Liver (tissue), 9 donors: ENCODE measurements around the gene ORC4. TPM values are rescaled to one million over a fixed set of nuclear protein-coding genes. Genes with fewer than 3 reads are reported as not detected.

Experiments
- DNase-seq: peaks from one replicate; pipeline ENCODE4 v3.0.0-alpha.2; 2017; ENCODE audit warnings: low spot score
- H3K27ac ChIP-seq, 2 donors: one replicate each; pipeline ENCODE4 v1.7.0; 2013; ENCODE audit warnings: inconsistent platforms in 2 of 2, low read length in 2 of 2, control low read depth in 1 of 2, low read depth in 1 of 2, mild to moderate bottlenecking in 1 of 2
- H3K27me3 ChIP-seq, 4 donors: one replicate each; pipeline versions ENCODE4 v1.6.1 to v1.7.0; 2013; ENCODE audit warnings: low read length in 3 of 4, inconsistent platforms in 1 of 4, mild to moderate bottlenecking in 1 of 4, moderate library complexity in 1 of 4; ENCODE audit not compliant: control insufficient read depth in 4 of 4, insufficient read depth in 4 of 4
- H3K36me3 ChIP-seq, 4 donors: one replicate each; pipeline versions ENCODE4 v1.6.1 to v1.7.0; 2013; ENCODE audit warnings: low read length in 3 of 4, mild to moderate bottlenecking in 3 of 4, low read depth in 1 of 4, moderate library complexity in 1 of 4; ENCODE audit not compliant: control insufficient read depth in 4 of 4, insufficient read depth in 3 of 4
- H3K4me1 ChIP-seq, 4 donors: one replicate each; pipeline versions ENCODE4 v1.6.1 to v1.7.0; 2013; ENCODE audit warnings: low read length in 3 of 4, mild to moderate bottlenecking in 3 of 4, moderate library complexity in 1 of 4; ENCODE audit not compliant: control insufficient read depth in 4 of 4, insufficient read depth in 4 of 4
- H3K4me3 ChIP-seq, 3 donors: one replicate each; pipeline versions ENCODE4 v1.6.1 to v1.7.0; 2013; ENCODE audit warnings: low read length in 3 of 3, control low read depth in 1 of 3, low read depth in 1 of 3, mild to moderate bottlenecking in 1 of 3
- H3K9ac ChIP-seq, 2 donors: one replicate each; pipeline ENCODE4 v1.7.0; 2013; ENCODE audit warnings: low read length in 2 of 2, mild to moderate bottlenecking in 2 of 2, moderate library complexity in 2 of 2, control low read depth in 1 of 2, low read depth in 1 of 2
- H3K9me3 ChIP-seq, 4 donors: one replicate each; pipeline versions ENCODE4 v1.6.1 to v1.7.0; 2013; ENCODE audit warnings: low read length in 3 of 4; ENCODE audit not compliant: control insufficient read depth in 4 of 4
- EGR1 ChIP-seq, 2 donors: IDR thresholded peaks; 2 replicates each; pipeline ENCODE4 v1.6.1; 2016 to 2018; ENCODE audit warnings: antibody characterized with exemption in 2 of 2, low read depth in 2 of 2
- FOXA1 ChIP-seq: IDR thresholded peaks from 2 replicates; pipeline ENCODE4 v1.6.1; 2016; ENCODE audit warnings: antibody characterized with exemption
- FOXA2 ChIP-seq: IDR thresholded peaks from 2 replicates; pipeline ENCODE4 v1.6.1; 2016; ENCODE audit warnings: antibody characterized with exemption
- GABPA ChIP-seq, 2 donors: IDR thresholded peaks in 1 of 2; conservative IDR thresholded peaks in 1 of 2; 2 replicates each; pipeline ENCODE4 v1.6.1; 2016; ENCODE audit warnings: antibody characterized with exemption in 2 of 2, mild to moderate bottlenecking in 1 of 2, moderate library complexity in 1 of 2
- HNF4A ChIP-seq, 2 donors: conservative IDR thresholded peaks; 2 replicates each; pipeline ENCODE4 v1.6.1; 2016; ENCODE audit warnings: antibody characterized with exemption in 2 of 2, mild to moderate bottlenecking in 2 of 2
- HNF4G ChIP-seq: IDR thresholded peaks from 2 replicates; pipeline ENCODE4 v1.6.1; 2016; ENCODE audit warnings: antibody characterized with exemption
- JUND ChIP-seq, 2 donors: IDR thresholded peaks; 2 replicates each; pipeline ENCODE4 v1.6.1; 2016; ENCODE audit warnings: antibody characterized with exemption in 2 of 2
- RAD21 ChIP-seq, 2 donors: IDR thresholded peaks; 2 replicates each; pipeline ENCODE4 v1.6.1; 2016; ENCODE audit warnings: antibody characterized with exemption in 2 of 2, mild to moderate bottlenecking in 2 of 2
- SP1 ChIP-seq: IDR thresholded peaks from 2 replicates; pipeline ENCODE4 v1.6.1; 2018; ENCODE audit warnings: antibody characterized with exemption, mild to moderate bottlenecking
- TAF1 ChIP-seq: conservative IDR thresholded peaks from 2 replicates; pipeline ENCODE4 v1.6.1; 2016; ENCODE audit warnings: antibody characterized with exemption, mild to moderate bottlenecking
- YY1 ChIP-seq: IDR thresholded peaks from 2 replicates; pipeline ENCODE4 v1.6.1; 2016; ENCODE audit warnings: antibody characterized with exemption, mild to moderate bottlenecking
- WGBS: extraction: QIAGEN DNeasy Blood & Tissue Kit; methylation state at CpG from one replicate; pipeline ENCODE4 v1.1.7; 2013; 5-methylcytosine and 5-hydroxymethylcytosine counted together
- polyA plus RNA-seq, 2 donors: library from polyadenylated mRNA; stranded (reverse) in 1 of 2; unstranded in 1 of 2; fragments of 200-250 nt in 1 of 2; fragments of >200 nt in 1 of 2; fragmentation: Nextera tagmentation in 1 of 2; extraction: Ambion mirVana in 1 of 2; gene quantifications; one replicate each; pipeline versions ENCODE4 v1.2.1 to v1.2.3, GENCODE V29; 2013 to 2015
- total RNA-seq, 2 donors: library from RNA; depleted of rRNA; stranded (reverse); fragments of >200 nt; gene quantifications; one replicate each; pipeline ENCODE4 v1.2.3, GENCODE V29; 2014
- TF ChIP-seq, protein P1 (sequence below): IDR thresholded peaks from 2 replicates; pipeline ENCODE4 v1.6.1; 2016; ENCODE audit warnings: antibody characterized with exemption
- TF ChIP-seq, protein P2 (sequence below): IDR thresholded peaks from 2 replicates; pipeline ENCODE4 v1.6.1; 2016; ENCODE audit warnings: antibody characterized with exemption, mild to moderate bottlenecking
- TF ChIP-seq, protein P3 (sequence below): IDR thresholded peaks from 2 replicates; pipeline ENCODE4 v1.6.1; 2016; ENCODE audit warnings: antibody characterized with exemption
- TF ChIP-seq, protein P4 (sequence below): IDR thresholded peaks from 2 replicates; pipeline ENCODE4 v1.6.1; 2016; ENCODE audit warnings: antibody characterized with exemption
- donor health status: healthy.
- donor health status: healthy.
- donor health status: healthy.
- donor health status: healthy.
- donor health status: healthy.

ORC4 gene
- total and polyA plus RNA-seq, 4 donors, result 9.7 to 50.2 (median 23.3) TPM

DNA sequence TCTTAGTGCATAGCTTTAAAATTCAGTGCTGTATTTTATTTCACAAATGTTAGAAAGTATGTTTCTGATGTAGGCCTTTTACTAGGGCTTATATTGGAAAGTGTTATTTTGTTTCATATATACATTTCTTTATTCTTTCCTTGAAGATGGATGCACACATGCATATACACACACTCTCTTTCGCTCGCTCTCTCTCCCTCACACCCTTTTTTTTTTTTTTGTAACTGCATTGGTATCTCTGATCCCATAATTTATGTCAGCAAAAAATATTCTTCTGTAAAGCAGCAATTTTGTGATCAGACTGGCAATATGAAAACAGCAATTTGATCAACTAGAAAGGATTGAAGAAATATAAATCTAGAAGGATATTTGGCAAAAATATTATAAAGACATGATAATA lies 2.3 kb upstream of the ORC4 start:
- TF ChIP-seq, protein P1, sequence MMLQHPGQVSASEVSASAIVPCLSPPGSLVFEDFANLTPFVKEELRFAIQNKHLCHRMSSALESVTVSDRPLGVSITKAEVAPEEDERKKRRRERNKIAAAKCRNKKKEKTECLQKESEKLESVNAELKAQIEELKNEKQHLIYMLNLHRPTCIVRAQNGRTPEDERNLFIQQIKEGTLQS, result no peak
- TF ChIP-seq, protein P2, sequence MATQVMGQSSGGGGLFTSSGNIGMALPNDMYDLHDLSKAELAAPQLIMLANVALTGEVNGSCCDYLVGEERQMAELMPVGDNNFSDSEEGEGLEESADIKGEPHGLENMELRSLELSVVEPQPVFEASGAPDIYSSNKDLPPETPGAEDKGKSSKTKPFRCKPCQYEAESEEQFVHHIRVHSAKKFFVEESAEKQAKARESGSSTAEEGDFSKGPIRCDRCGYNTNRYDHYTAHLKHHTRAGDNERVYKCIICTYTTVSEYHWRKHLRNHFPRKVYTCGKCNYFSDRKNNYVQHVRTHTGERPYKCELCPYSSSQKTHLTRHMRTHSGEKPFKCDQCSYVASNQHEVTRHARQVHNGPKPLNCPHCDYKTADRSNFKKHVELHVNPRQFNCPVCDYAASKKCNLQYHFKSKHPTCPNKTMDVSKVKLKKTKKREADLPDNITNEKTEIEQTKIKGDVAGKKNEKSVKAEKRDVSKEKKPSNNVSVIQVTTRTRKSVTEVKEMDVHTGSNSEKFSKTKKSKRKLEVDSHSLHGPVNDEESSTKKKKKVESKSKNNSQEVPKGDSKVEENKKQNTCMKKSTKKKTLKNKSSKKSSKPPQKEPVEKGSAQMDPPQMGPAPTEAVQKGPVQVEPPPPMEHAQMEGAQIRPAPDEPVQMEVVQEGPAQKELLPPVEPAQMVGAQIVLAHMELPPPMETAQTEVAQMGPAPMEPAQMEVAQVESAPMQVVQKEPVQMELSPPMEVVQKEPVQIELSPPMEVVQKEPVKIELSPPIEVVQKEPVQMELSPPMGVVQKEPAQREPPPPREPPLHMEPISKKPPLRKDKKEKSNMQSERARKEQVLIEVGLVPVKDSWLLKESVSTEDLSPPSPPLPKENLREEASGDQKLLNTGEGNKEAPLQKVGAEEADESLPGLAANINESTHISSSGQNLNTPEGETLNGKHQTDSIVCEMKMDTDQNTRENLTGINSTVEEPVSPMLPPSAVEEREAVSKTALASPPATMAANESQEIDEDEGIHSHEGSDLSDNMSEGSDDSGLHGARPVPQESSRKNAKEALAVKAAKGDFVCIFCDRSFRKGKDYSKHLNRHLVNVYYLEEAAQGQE, result no peak
- TF ChIP-seq YY1 (no peak), RAD21 (IDR thresholded peaks at IDR 0.05) (no peak), SP1 (no peak), FOXA2 (no peak), HNF4A (conservative IDR thresholded peaks at IDR 0.05) (no peak), GABPA (IDR thresholded peaks at IDR 0.05 in 1 of 2, conservative IDR thresholded peaks at IDR 0.05 in 1 of 2) (no peak), TAF1 (no peak), JUND (IDR thresholded peaks at IDR 0.05) (no peak)
- TF ChIP-seq, protein P3, sequence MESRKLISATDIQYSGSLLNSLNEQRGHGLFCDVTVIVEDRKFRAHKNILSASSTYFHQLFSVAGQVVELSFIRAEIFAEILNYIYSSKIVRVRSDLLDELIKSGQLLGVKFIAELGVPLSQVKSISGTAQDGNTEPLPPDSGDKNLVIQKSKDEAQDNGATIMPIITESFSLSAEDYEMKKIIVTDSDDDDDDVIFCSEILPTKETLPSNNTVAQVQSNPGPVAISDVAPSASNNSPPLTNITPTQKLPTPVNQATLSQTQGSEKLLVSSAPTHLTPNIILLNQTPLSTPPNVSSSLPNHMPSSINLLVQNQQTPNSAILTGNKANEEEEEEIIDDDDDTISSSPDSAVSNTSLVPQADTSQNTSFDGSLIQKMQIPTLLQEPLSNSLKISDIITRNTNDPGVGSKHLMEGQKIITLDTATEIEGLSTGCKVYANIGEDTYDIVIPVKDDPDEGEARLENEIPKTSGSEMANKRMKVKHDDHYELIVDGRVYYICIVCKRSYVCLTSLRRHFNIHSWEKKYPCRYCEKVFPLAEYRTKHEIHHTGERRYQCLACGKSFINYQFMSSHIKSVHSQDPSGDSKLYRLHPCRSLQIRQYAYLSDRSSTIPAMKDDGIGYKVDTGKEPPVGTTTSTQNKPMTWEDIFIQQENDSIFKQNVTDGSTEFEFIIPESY, result no peak
- TF ChIP-seq, protein P4, sequence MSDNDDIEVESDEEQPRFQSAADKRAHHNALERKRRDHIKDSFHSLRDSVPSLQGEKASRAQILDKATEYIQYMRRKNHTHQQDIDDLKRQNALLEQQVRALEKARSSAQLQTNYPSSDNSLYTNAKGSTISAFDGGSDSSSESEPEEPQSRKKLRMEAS, result no peak
- DNase-seq, result no peak
- Histone ChIP-seq H3K36me3 (no peaks in the 10 kb centered on the region), H3K4me1 (peaks cover 7 to 38% (median 26%) of the 10 kb centered on the region in 4 donors), H3K9ac (no peak overlapping the region), H3K4me3 (no peak overlapping the region), H3K27ac (no peak overlapping the region), H3K27me3 (no peaks in the 10 kb centered on the region), H3K9me3 (no peaks in the 10 kb centered on the region)
- WGBS, result 91% methylated on average over 2 of the region's 2 CpGs

DNA sequence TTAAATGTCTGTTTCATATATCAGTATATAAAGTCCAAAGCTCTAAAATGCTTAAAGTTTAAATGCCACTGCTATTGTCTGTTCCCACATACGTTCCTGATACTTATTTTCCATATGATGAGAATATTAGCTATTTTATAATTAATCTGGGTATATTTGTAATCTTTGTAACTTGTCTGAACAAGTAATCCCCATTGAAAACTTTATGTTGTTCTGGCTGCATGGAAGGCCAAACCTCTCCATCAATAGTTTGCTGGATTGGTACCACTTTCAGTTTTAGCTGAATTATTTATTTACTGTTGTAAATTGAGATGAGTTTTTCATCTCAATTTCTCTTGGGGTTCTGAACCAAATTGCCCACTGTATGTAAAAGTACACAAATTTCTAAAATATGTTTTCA lies 1.8 kb upstream of the ORC4 start:
- Histone ChIP-seq H3K36me3 (no peaks in the 10 kb centered on the region), H3K27ac (no peak overlapping the region), H3K27me3 (no peaks in the 10 kb centered on the region), H3K4me3 (peak overlapping the region in 1 of 3 donors; percentile 78), H3K9me3 (no peaks in the 10 kb centered on the region), H3K9ac (no peak overlapping the region), H3K4me1 (peaks cover 7 to 38% (median 26%) of the 10 kb centered on the region in 4 donors)
- DNase-seq, result no peak
- TF ChIP-seq GABPA (IDR thresholded peaks at IDR 0.05 in 1 of 2, conservative IDR thresholded peaks at IDR 0.05 in 1 of 2), result no peak
- 31% methylated on average over 1 of the region's 1 CpG for WGBS

DNA sequence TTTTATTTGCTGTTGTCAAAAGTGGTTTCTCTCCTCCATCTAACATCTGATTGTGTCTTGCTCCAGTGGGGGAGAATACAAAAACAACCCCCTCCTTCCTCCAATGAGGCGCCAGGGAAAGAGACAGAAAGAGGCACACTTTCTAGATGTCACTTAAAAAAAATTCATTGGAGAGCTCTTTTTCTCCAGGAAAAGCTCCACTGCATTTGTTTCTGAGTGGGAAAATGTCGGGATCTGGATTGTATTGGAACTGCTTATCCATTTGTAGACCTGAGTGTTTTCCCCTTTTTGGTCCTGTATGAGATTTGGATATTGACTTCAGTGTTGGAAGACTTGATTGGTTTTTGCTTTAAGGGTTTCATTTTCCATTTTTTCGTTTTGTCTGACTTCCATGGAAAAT lies 1.3 kb upstream of the ORC4 start:
- no peaks in the 10 kb centered on the region for H3K27me3 ChIP-seq
- H3K9me3 ChIP-seq, result no peaks in the 10 kb centered on the region
- 10% methylated on average over 3 of the region's 3 CpGs for WGBS
- peak overlapping the region in 1 of 2 donors; percentile 93 for H3K9ac ChIP-seq
- H3K27ac ChIP-seq, result peak overlapping the region; percentile 87 to 97
- H3K36me3 ChIP-seq, result no peaks in the 10 kb centered on the region
- DNase-seq, result no peak
- peaks cover 7 to 38% (median 26%) of the 10 kb centered on the region in 4 donors for H3K4me1 ChIP-seq
- peak overlapping the region; percentile 14 to 85 (median 78) for H3K4me3 ChIP-seq
- no peak for TF ChIP-seq FOXA2
- TF ChIP-seq, protein P2, result no peak
- TF ChIP-seq JUND (IDR thresholded peaks at IDR 0.05), result no peak
- TF ChIP-seq, protein P1, result no peak
- TF ChIP-seq EGR1 (IDR thresholded peaks at IDR 0.05; ENCODE audit: low read depth in 2 of 2), result no peak
- no peak for TF ChIP-seq HNF4G
- no peak for TF ChIP-seq SP1
- TF ChIP-seq, protein P3, result no peak
- TF ChIP-seq TAF1, result no peak
- no peak for TF ChIP-seq FOXA1
